A673 (cell line): ENCODE results near the gene TREX2. TPM values are rescaled to one million over a fixed set of nuclear protein-coding genes. Genes with fewer than 3 reads are reported as not detected.

Source experiments
- BruUV-seq: library from RNA; stranded (reverse); fragments of 400-500 nt; replicated peaks from 2 replicates; lab custom pipeline; 2021; lab: Mats Ljungman, UMichigan
- CTCF ChIA-PET: fragments of 300-600 bp; sonication (Branson Sonifier 250); formaldehyde crosslinking; loops from one replicate; lab custom pipeline; 2022; ENCODE audit warnings: antibody characterized with exemption; lab: Charles Lee
- POLR2A ChIA-PET: fragments of 300-600 bp; sonication (Branson Sonifier 250); formaldehyde crosslinking; loops from one replicate; lab custom pipeline; 2022; ENCODE audit warnings: antibody characterized with exemption; ENCODE audit not compliant: low non-redundant PET; lab: Charles Lee
- DNase-seq: peaks from one replicate; pipeline ENCODE4 v3.0.0-alpha.2; 2015; ENCODE audit warnings: low spot score
- H3K27ac ChIP-seq: fragments of 200-600 bp; sonication (generic); 2 replicates; pipeline ENCODE4 v1.5.1; 2016; ENCODE audit warnings: mixed run types, low read depth, mild to moderate bottlenecking, mixed read lengths, antibody characterized with exemption, low read length; ENCODE audit not compliant: poor library complexity, severe bottlenecking
- H3K27me3 ChIP-seq: fragments of 200-600 bp; sonication (generic); replicated peaks from 2 replicates; pipeline ENCODE4 v1.6.1; 2017; ENCODE audit warnings: mixed run types, low read depth, mild to moderate bottlenecking, mixed read lengths, antibody characterized with exemption, low read length; ENCODE audit not compliant: insufficient read depth, poor library complexity
- H3K36me3 ChIP-seq: fragments of 200-600 bp; sonication (generic); 2 replicates; pipeline ENCODE4 v1.6.1; 2016; ENCODE audit warnings: mixed run types, mild to moderate bottlenecking, mixed read lengths, antibody characterized with exemption, low read length; ENCODE audit not compliant: insufficient read depth, poor library complexity, severe bottlenecking
- H3K4me1 ChIP-seq: fragments of 200-600 bp; sonication (generic); 2 replicates; pipeline ENCODE4 v1.6.1; 2017; ENCODE audit warnings: mixed run types, mild to moderate bottlenecking, mixed read lengths, antibody characterized with exemption, low read length; ENCODE audit not compliant: insufficient read depth, poor library complexity, severe bottlenecking
- H3K4me3 ChIP-seq: fragments of 200-600 bp; sonication (generic); 2 replicates; pipeline ENCODE4 v1.5.1; 2016; ENCODE audit warnings: low read depth, mixed run types, mild to moderate bottlenecking, mixed read lengths, low read length; ENCODE audit not compliant: poor library complexity, severe bottlenecking
- H3K9me3 ChIP-seq: fragments of 200-600 bp; sonication (generic); 2 replicates; pipeline ENCODE4 v1.6.1; 2016; ENCODE audit warnings: mixed run types, low read depth, mild to moderate bottlenecking, mixed read lengths, antibody characterized with exemption, low read length; ENCODE audit not compliant: poor library complexity, severe bottlenecking
- EZH2 ChIP-seq: fragments of 200-600 bp; sonication (generic); IDR thresholded peaks from 2 replicates; pipeline ENCODE4 v1.6.1; 2017; ENCODE audit warnings: borderline replicate concordance, low read depth, mild to moderate bottlenecking, mixed read lengths, antibody characterized with exemption, low read length; ENCODE audit not compliant: poor library complexity, severe bottlenecking
- intact Hi-C: fragments of 100-400 bp; cut with micrococcal nuclease; formaldehyde crosslinking; loops from one replicate; pipeline ENCODE4 v1.10.0; 2022; ENCODE audit not compliant: unreplicated experiment
- total RNA-seq: library from RNA; stranded (reverse); gene quantifications from 2 replicates; pipeline ENCODE4 v1.2.3, GENCODE V29; 2021
- TF ChIP-seq, protein P1 (sequence below): fragments of 300-800, 200-600 bp; sonication (generic); conservative IDR thresholded peaks from 2 replicates; pipeline ENCODE4 v1.5.1; 2017; ENCODE audit warnings: low read depth, mild to moderate bottlenecking, antibody characterized with exemption, low read length, moderate library complexity, mixed read lengths

The TREX2 gene
- total RNA-seq, 1 experiment from 2014 or later: 0.77 TPM

DNA sequence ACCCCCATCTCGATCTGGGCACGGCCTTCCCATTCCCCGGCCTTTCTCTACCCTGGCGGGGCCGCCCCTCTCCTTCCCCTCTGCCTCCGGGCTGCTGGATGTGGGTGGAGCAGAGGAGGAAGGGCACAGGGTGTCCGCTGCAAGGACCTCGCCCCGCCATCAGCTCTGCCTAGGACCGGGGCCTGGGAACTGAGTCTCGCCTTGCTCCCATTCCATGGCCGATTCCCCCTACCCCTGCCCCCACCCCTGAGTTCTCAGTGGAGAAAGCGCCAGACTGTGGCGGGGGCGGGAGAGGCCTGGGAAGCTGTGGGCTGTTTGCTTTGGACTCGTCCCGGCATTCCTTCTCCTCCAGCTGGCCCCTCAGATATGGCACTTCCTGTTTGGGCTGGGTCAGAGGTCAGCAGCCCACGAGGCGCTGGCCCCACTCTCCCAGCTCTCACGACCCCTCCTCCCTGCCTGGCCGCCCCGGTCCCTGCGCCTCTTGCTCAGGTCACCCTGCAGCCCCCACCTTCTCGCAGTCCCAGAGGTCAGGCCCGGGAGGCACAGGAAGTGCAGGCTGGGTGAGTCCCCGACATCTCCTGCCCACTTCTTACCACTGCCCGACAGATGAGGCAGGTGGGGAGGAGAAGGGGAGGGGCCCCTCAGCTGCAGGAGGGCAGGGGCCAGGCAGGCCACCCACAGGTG, 42.5 kb upstream of the TREX2 start:
- Histone ChIP-seq H3K27me3 (no peaks in the 10 kb centered on the region), H3K27ac (no peak overlapping the region), H3K4me1 (peaks cover 19% of the 10 kb centered on the region), H3K9me3 (no peaks in the 10 kb centered on the region), H3K4me3 (no peak overlapping the region), H3K36me3 (no peaks in the 10 kb centered on the region)
- CTCF ChIA-PET: no interaction called here
- no peak for TF ChIP-seq EZH2
- TF ChIP-seq, protein P1, sequence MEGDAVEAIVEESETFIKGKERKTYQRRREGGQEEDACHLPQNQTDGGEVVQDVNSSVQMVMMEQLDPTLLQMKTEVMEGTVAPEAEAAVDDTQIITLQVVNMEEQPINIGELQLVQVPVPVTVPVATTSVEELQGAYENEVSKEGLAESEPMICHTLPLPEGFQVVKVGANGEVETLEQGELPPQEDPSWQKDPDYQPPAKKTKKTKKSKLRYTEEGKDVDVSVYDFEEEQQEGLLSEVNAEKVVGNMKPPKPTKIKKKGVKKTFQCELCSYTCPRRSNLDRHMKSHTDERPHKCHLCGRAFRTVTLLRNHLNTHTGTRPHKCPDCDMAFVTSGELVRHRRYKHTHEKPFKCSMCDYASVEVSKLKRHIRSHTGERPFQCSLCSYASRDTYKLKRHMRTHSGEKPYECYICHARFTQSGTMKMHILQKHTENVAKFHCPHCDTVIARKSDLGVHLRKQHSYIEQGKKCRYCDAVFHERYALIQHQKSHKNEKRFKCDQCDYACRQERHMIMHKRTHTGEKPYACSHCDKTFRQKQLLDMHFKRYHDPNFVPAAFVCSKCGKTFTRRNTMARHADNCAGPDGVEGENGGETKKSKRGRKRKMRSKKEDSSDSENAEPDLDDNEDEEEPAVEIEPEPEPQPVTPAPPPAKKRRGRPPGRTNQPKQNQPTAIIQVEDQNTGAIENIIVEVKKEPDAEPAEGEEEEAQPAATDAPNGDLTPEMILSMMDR: no peak
- BruUV-seq: no TSS peak
- no peak for DNase-seq
- POLR2A ChIA-PET: no interaction called here
- intact Hi-C loops: no loop called here

DNA sequence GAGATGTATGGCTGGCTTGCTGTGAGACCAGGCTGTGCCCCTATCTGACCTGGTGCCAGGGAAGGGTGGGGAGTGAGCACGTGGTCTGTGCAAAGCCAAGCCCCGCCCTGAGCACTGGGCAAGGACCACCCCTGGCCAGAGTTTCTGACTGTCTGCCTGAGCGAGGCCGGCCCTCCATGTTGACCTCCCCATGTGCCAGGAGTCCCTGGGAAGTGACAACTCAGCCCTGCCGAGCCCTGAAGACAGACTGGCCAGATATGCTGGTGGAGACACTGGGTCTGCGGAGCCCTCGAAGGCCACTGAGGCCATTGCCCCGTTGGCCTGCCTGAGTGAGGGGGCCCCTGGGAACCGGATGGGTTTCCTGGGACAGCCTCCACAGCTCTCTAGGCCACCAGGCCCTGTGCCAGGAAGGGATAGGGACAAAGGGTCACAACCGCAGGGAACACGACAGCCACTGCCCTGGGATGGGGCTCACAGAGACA, 41.8 kb upstream of the TREX2 start:
- no peaks in the 10 kb centered on the region for H3K9me3 ChIP-seq
- TF ChIP-seq, protein P1: no peak
- no peak for TF ChIP-seq EZH2
- CTCF ChIA-PET: no interaction called here
- H3K36me3 ChIP-seq: no peaks in the 10 kb centered on the region
- H3K27ac ChIP-seq: no peak overlapping the region
- BruUV-seq: no TSS peak
- POLR2A ChIA-PET: no interaction called here
- no peaks in the 10 kb centered on the region for H3K27me3 ChIP-seq
- intact Hi-C loops: no loop called here
- H3K4me3 ChIP-seq: no peak overlapping the region
- peaks cover 19% of the 10 kb centered on the region for H3K4me1 ChIP-seq
- DNase-seq: no peak

DNA sequence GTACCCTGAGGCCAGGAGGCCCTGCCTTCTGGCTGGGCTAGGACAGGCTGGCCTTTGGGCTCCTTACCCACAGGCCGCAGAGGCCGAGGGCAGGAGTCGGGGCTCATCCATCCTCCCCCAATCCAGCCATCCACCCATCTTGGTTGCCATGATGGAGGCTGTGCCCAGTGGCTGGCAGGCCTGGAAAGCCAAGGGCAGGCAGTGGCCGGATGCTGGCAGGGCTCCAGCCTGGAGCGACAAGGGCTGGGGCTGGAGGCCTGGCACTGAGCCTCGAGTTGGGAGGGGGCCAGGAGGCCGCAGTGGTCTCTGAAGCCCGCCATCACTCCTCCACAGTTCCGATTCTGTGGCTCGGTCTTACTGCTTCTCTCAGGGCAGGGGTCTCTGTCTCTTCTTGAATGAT, 40.3 kb upstream of the TREX2 start:
- no peaks in the 10 kb centered on the region for H3K36me3 ChIP-seq
- POLR2A ChIA-PET: no interaction called here

More for the DNA sequence above, 40.3 kb upstream of the TREX2 start:
- DNase-seq: no peak
- peaks cover 5% of the 10 kb centered on the region for H3K4me1 ChIP-seq
- no peak overlapping the region for H3K4me3 ChIP-seq
- no peaks in the 10 kb centered on the region for H3K27me3 ChIP-seq
- H3K9me3 ChIP-seq: no peaks in the 10 kb centered on the region
- CTCF ChIA-PET: no interaction called here
- TF ChIP-seq EZH2: no peak
- TF ChIP-seq, protein P1: no peak
- BruUV-seq: no TSS peak
- intact Hi-C loops: no loop called here
- no peak overlapping the region for H3K27ac ChIP-seq
